NCI-H510A (cell line): ENCODE measurements around the gene NPHP4.
"Not testable (repeated sequence)": the region's sequence is repeated elsewhere in the genome, so short reads cannot be mapped to it uniquely, and the experiment has no call there.

Source experiments
- DNase-seq: peaks from one replicate; lab custom pipeline; 2025; lab: John Stamatoyannopoulos, UW

The NPHP4 gene

DNA sequence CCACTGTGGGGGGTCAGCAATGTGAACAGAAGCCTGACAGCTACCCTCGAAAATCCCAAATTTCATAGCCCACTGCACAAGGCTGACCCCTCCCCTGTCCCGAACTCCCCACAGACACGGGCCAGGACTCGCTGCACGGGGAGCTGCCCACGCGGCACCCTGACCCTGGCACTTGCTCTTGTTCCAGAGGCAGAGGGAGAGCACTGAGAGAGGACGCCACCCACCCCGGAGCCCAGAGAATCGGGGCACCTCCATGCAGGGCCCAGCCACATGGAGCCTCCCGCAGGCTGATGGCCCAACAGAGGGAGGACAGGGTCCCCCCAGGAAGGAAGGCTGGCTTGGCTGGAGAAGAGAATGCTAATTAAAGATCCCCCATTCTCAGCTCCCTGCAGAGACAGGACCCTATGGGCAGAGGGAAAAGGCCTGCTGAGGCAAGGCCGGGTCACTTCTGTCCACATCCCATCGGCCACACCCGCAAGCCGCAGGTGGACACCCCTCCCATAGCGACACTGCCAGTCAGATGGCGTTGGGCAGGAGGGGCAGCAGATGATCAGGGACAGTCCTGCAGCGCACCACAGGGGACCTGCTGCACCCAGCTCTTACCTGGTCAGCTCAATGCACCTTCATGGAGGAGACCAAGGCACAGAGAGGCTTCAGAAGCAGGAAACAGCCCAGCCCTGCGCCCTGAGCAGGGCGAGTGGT is 136.9 kb downstream of the NPHP4 start:
- no peak for DNase-seq

DNA sequence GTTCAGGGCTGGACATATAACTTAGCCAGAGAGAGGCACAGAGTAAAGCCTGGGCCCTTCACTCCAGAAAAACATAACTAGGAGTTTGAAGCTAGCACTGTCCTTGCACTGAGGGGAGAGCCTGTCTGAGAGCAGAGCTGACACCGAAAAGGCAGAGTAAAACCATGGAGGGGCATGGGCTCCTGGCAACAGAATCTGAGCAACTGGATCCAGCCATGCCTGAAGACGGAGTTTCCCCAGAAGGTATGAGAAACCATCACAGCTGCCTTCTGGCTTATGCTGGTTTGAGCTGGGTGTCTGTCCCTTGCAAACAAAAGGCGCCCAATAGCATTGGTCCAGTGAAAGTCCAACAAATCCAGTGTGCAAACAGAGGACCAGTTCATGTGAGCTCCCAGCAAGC is 137.5 kb downstream of the NPHP4 start:
- DNase-seq: no peak

DNA sequence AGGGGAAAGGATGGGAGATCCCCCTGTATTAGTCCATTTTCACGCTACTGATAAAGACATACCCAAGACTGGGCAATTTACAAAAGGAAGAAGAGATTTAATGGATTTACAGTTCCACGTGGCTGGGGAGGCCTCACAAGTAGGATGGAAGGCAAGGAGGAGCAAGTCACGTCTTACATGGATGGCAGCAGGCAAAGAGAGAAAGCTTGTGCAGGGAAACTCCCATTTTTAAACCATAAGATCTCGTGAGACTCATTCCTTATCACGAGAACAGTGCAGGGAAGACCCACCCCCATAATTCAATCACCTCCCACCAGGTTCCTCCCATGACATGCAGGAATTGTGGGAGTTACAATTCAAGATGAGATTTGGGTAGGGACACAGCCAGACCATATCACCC is 138.4 kb downstream of the NPHP4 start:
- DNase-seq: not testable (repeated sequence)

DNA sequence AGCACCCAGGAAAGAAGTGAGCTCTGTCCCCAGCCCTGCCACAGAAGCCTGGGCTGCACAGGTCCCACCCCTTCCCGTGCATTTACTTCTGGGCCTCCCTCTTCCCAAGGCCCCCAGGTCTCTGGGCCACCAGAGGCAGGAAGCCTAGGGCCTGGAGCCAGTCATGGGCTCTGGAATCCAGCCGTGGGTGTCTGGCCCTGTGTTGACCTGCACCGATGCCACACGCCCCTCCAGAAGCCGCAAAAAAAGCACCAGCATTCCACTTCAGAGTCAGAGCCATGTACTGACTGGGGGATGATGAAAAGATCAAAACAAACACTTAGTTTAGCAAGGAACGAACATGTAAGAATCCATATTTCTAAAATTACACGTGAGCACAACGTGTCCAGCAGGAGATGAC is 141.7 kb downstream of the NPHP4 start:
- no peak for DNase-seq

DNA sequence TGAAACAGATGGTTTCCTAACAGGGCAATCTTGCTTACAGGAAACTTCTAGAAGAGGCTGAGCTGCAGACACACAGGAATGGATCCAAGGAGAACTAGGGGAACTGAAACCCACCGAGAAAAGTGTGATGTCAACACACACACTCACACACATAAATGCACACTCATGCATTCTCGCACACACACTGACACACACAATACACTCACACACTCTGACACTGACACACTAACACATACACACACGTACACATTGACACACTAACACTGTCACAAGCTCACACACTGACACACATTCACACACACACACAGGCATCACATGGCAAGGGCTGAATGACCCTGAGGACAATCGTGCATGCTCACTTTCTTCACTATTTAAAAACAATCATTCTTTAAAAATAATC is 142.7 kb downstream of the NPHP4 start:
- DNase-seq: no peak

DNA sequence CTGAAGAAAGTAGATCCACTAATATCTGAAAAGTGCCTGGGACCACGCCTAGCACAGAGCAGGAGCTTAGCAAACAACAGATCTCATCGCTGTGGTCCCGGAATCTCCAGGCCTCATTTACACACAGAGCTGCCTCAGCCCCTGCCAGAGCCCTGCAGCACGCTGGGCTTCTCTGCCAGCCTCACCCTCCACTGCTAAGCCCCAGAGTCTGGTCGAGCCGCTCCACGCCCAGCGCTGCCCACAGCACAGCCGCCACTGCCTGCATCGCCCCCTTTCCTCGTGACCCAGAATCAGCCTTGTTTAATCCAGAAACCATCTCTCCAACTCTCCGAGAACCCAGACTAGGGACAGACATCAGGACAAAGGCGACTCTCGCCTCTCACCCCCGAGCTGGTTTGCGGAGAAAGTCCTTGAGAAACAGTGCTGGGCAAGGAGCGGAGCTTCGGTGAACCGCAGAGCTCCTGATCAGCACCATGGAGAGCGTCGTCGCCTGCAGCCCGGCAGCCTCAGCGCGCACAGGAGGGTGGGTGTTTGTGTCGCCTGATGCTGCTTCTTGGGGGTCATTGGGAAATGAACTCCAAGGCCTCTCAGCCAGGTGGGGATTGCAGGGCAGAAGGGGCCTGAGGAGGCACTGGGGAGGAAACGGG is 145.1 kb downstream of the NPHP4 start:
- DNase-seq: no peak

DNA sequence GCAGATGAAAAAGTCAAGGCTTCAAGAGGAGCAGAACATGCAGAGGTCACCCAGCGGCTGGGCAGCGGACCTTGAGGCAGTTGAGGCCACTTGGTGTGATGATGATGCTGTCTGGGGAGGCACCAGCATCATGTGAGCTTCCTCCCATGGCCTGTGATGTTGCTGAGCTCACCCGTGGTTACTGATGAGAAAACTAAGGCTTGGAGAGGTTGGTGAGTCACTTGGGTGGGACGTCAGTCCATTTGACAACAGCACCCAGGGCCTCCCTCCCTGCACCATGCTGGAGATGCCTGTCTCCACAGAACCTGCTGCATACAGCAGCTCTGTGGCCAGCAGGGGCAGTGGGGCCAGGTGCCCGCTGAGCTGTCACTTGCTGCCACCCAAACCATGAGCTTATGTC is 146.8 kb downstream of the NPHP4 start:
- DNase-seq: no peak

DNA sequence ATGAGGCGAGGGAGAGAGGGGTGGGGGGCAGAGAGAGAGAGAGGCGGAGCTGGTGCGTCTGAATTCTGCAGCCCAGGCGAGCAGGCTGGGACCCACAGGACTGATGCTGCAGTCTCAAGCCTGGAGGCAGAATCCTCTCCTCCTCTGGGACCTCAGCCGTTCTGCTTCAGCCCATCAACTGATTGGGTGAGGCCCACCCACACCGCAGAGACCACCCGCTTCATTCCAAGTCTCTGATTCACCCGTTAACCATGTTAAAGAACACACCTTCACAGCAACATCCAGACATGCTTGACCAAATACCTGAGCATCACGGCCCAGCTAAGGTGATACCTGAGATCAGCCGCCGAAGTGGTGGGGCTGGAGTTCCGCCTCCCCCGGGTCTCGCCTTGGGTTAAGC is 147.8 kb downstream of the NPHP4 start:
- no peak for DNase-seq

DNA sequence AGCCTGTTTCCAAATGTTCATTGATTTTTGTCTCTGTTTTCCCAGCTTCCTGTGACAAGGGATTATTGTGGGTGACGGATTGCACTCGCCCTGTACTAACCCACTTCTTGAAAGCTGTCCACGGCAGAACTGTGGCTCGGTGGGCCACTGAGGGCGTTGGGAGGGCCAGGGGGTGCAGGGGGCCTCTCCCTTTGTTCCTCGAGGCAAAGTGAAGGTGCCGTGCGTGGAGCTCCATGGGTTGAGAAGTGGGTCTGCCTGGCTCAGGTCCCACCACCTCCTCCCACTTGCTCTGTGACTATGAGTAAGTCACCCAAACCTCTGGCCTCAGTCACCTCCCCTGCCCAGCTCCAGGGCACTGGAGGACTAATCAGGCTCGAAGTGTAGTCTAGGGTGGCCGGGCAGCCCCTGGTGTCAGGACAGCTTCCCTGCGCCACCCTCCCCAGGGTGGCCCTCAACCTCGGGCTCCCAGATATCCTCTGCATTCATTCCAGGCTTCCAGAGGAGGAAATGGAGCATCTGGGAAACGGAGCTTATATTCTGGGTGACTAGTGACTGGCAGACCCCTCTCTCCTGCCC is 148.6 kb downstream of the NPHP4 start:
- no peak for DNase-seq

DNA sequence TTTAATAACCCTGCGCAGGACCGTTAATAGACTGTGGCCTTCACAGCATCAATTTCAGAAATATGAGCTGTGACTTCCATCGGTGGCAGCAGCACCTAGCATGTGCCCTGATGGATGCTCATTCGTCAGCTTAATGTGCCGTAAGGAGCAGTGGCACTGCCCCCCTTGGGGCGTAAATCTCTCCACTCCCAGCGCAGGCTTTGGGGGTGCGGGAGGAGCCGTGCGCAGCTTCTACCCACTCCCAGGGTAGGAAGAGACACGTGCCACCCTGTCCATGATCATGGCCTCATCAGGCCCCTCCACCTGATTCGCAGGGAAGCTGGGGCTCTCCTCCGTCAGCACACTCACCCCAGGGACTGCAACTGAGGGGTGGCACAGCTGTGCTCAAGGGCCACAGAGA is 149.5 kb downstream of the NPHP4 start:
- DNase-seq: no peak

DNA sequence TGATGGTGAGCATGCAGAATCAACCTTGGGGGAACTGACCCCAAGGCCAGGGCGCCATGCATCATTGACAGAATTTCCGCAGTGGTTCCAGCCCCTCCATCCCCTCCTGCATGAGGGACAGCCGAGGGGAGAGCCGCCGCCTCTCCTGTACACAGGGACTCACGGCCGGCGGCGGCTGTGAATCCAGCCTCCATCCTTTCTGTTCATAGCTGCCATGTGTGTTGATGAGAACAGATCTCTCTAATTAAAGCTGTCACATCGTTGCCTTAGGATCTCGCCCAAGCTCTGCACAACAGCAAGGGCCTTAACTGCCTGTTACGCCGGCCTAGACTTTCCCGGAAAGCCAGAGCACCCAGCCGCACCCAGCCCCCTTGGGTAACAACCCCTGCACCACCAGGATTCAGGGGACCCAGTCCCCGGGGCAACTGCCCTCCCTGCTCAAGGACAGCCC is 151.6 kb downstream of the NPHP4 start:
- DNase-seq: no peak

DNA sequence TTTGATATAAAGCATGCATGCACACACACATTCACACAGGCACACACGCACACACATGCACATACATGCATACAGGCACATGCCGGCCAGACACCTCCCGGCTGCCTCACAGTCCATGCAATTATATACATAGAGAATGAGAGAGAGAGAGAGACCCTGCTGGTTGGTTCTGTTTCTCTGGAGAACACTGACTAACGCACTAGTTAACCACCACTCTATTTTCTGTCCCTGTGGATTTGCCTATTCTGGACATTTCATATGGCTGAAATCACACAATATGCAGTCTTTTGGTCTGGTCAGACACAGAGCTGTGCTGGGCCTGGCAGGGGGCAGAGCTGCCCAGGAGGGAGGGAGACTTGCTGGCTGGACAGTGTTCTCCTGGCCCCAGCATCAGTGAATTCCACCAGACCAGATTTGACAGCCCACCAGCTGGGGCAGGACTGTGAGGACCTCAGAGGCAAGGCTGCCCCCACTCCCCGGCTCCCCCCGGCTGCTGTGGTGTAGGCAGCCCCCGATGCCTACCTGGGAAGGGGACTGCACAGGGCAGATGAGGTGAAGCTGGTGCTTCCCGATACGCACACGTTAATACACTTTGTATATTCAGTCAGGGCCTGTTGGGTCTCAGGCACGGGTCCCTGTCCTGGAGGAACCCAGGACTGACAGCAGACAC is 152.2 kb downstream of the NPHP4 start:
- no peak for DNase-seq

DNA sequence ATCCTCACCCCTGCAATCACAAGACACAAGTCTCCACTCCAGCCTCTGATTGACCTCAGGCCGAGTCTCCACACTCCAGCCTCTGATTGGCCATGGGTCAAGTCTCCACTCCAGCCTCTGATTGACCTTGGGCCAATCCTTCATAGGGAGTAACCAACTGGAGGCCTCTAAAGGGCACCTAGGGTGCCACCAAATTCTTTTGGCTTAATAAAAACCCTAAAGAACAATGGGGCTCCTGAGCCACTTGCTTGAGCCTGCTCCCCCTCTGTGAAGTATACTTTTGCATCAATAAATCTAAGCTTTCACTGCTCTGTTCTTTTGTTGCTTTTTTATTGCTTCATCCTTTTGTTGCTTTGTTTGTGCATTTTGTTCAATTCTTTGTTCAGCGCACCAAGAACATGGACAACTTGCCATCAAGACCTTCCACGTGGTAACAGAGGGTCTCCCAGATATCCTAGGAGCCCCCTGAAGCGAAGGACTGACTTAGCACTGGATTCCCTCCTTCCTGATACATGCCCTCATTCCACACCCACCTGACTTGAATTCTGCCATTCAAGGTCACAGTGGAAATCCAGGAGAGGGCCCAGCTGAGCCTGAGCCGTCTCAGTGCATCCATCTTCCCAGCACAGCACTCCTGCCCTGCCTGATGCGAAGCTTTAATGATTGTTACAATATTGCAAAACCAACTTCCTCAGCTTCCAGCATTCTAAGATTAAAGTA is 152.9 kb downstream of the NPHP4 start:
- no peak for DNase-seq

DNA sequence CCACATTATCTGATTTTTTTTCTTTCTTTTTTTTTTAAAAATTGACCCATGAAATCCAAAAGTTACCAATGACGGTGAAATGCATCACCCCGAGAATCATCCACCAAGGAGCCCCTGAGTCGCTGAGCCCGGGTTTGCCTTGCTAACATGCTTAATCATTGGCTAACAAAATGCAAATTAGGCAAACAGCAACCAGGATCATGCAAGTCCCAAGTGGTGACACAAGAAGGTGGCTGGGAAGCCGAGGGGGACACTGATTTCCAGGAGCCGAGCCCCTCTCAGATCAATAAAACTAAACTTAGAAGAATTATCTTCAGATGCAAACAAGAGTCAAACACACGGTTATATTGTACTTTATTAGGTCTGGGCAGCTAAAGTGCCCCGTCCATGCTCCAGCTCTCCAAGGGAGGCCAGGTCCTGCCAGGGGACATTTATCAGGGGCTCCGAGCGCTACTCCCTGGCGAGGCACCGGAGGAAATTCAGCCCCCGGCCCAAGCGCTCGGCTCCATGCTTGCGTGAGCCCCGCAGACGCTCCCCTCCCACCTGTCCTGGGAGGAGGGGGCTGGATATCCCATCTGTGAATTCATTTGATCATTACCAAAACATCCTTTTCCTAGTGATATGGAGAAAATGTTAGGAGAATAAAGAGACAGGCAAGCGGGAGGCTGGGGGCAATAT is 154.1 kb downstream of the NPHP4 start:
- DNase-seq: no peak

DNA sequence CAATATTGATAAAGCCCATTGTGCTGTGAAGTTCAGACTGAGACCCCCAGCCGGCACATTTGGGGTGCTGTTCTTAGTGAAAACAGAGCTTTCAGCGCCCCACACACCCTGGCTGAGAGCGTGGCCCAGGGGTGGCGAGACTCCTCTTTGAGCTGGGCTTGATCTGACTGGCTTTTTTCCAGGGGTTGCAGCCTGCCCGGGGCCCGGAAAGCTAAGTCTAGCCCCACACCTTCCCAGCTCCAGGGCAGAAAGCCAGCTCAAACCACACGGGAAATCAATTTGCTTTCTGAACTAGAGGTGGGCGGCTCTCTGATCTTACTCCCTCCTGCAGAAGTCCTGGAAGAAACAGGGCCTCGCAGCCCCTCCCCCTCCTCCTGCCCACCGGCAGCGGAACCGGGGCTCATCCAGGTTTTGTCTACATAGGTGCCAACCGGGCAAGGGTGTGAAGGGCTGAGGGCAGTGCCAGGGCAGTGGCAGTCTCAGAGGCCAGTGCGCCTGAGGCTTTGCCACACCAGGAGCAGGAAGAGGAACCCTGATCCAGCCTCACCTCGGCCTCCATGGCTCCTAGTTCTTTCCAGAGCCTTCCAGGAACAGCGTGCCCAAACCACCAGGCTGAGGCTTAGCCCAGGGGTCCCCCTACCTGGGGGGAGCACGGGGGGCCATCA is 155.3 kb downstream of the NPHP4 start:
- no peak for DNase-seq

DNA sequence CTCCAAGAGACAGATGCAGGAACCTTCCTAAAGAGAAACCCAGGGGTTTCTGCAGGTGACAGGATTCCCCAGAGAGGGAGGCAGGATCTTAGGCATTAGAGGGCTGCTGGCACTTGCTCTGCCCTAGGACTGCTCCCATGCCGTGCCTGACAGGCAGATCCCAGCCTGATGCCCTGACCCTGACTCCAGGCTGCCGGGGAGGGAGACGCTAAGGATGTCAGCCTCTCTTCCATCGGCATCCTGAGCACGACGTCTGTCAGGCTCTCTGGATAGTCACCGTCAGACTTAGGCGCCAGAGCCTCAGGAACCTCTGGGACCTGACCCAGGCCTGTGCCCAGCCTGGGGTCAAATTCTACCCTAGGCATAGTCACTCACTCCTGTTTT is 157.1 kb downstream of the NPHP4 start:
- DNase-seq: no peak

DNA sequence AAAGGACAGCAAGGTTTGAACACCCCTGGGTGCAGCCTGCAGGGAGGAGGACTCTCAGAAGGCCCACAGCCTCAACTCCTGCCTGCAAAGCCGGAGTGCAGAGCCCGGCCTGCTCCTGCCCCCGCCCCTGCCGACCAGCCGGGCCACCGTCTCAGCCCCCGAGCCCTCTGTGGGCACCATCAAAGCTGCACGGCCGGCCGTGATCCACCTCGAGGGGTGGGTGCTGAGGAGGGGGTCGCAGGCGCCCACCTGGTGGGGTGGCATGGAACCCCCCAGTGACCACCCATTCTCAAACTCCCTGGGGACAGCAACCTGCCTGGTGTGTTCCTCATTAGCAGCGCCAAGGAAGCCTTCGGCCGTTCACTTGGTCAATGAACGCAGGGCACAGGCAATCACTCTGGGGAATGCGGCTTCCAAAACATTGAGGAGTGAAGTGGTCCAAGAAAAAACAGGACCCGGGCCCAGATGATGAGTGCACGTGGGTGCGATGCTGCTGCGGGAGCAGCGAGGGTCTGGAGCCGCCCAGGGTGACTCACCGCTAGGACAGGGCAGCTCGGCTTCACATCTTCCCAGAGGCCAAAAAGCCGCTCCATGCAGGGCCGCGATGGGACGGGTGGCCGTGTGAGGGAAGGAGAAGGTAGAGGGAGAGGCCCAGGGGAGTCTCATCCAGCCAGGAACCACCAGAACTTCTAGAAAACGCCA is 157.6 kb downstream of the NPHP4 start:
- no peak for DNase-seq

DNA sequence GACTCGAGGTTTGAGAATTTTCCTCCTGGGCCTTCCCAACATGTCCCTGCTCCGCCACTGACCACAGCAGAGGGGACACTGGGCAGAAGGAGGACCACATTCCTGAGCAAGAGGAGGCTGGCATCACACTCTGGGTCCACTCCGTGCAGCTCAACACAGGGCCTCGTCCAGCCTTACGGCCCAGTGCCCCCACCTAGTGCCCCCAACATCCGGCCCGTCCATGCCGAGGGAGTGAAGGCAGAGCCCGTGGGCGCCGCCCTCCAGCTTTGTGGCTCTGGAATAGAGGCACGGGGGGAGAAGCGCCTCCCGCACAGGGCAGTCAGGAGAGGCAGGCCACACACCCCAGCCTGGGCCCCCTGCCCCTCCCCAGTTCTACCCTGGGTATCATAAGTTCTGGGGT is 158.3 kb downstream of the NPHP4 start:
- DNase-seq: no peak

DNA sequence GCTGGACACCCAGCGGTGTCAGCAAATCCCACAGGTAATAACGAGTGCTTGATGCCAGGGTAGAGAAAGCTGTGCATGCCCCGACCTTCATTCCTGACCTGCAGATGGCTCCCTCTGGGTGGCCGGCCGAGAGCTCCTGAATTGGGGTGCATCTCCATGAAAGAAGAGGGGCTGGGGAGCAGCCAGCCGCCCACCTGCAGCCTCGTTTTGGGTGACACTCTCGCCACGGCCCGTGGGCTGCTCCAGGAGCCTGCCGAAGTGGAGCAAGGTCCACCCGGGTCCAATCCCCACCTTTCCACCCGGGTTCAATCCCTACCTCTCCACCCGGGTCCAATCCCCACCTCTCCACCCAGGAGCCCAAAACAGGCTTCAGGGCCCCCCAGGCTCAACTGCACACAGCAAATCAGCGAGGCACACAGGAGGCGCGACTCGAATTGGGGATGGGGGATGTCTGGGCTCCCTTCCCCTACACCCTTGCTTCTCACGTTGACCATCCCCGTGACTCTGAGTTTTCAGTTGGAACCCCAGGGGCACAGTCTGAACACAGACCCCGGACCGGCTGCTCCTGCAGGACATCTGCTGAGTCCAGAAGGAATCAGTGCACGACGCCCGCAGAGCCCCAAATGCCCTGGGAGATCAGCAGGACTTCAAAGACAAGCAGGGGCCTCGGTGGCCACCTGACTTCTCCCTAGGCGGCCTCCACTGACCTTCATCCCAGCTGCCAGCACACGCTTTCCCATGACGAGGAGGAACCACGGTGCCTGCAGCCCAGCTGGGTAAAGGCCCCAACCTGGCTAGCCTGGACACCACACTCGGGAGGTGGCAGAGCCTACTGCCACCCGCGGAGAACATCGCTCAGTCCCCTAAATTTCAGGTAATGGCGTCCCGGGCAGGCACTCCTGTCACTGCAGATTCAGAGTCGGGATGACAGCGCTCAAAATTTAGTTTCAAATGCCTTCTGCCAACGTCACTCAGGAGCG is 159.0 kb downstream of the NPHP4 start:
- DNase-seq: no peak
